Measurements from ENCODE around the gene KCNQ1.
A peak's percentile ranks its signal among the peaks of the same experiment; 100 is the strongest.

The KCNQ1 gene, protein sequence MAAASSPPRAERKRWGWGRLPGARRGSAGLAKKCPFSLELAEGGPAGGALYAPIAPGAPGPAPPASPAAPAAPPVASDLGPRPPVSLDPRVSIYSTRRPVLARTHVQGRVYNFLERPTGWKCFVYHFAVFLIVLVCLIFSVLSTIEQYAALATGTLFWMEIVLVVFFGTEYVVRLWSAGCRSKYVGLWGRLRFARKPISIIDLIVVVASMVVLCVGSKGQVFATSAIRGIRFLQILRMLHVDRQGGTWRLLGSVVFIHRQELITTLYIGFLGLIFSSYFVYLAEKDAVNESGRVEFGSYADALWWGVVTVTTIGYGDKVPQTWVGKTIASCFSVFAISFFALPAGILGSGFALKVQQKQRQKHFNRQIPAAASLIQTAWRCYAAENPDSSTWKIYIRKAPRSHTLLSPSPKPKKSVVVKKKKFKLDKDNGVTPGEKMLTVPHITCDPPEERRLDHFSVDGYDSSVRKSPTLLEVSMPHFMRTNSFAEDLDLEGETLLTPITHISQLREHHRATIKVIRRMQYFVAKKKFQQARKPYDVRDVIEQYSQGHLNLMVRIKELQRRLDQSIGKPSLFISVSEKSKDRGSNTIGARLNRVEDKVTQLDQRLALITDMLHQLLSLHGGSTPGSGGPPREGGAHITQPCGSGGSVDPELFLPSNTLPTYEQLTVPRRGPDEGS

DNA sequence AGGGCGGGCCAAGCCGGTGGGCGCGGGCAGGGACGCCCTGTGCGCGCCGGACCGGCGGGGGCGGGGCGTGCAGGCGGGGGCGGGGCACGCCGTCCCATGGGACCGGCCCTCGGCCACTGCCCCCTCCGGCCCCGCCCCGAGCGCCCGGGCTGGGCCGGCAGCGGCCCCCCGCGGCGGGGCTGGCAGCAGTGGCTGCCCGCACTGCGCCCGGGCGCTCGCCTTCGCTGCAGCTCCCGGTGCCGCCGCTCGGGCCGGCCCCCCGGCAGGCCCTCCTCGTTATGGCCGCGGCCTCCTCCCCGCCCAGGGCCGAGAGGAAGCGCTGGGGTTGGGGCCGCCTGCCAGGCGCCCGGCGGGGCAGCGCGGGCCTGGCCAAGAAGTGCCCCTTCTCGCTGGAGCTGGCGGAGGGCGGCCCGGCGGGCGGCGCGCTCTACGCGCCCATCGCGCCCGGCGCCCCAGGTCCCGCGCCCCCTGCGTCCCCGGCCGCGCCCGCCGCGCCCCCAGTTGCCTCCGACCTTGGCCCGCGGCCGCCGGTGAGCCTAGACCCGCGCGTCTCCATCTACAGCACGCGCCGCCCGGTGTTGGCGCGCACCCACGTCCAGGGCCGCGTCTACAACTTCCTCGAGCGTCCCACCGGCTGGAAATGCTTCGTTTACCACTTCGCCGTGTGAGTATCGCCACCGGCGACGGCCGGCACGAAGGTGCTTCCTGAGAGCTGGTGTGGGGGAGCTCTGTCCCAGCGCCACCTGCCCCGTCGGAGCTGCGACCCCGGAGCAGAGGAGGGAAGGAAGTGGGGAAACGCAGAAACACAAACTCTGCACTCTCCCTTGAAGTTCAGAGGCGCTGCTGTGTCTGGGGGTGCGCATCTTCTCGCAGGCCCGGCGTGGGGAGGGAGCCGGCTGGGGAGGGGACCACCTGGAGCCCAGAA lies at the start of gene KCNQ1:
KCNQ1 (plus strand) TSS at position 188 of the 925 bp plus-strand sequence; CDS start at position 279, 91 bp downstream.
- DNase-seq (ENCODE audit: low read depth) = no peak

DNA sequence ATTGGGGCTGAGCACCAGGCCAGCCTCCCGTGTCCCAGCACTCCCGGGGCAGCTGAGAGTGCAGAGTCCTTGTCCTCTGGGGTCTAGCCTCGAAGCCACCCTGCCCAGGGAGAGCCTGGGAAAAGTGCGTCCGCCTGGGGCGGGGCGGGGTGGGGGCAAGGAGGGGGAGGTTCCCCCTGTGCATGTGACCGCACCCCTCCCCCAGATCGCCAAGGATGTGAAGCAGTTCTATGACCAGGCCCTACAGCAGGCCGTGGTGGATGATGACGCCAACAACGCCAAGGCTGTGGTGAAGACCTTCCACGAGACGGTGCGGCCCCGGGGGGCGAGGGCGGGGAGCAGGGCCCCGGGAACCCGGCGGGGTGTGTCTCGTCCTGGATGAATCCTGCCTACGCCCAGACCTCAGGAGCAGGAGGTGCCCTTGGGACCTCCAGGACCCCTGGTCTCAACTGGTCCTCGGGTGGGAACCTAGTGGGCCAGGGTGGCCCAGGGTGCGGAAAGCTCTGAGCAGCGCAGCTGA lies 49.5 kb upstream of the KCNQ1 start:
- DNase-seq (ENCODE audit: low read depth) = no peak

DNA sequence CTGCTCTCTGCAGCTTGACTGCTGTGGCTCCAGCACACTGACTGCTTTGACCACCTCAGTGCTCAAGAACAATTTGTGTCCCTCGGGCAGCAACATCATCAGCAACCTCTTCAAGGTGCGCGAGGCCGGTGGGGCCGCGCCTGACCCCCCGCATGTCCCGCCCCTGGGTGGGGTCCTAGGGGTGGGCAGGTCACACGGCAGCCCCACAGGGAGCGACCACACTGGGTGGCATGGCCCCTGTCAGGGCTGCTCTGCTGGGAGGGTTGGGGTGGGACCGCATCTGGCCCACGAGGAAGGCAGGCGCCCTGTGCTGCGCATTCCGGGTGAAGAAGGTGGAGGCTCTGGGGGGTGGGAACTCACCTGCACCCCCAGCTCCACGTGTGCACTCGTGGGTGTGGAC lies 49.0 kb upstream of the KCNQ1 start:
- DNase-seq (ENCODE audit: low read depth) = no peak

DNA sequence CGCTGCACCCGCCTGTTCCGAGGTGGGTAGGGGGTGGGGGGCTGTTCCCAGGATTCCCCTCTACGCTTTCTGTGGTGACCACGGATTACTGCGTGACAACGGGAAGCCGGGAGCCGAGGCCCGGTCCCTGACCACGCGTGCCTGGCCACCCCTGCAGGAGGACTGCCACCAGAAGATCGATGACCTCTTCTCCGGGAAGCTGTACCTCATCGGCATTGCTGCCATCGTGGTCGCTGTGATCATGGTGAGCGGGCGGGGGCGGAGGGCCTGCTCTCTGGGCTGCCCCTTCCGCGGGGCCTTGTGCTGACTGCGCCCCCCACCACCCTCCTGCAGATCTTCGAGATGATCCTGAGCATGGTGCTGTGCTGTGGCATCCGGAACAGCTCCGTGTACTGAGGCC lies 48.3 kb upstream of the KCNQ1 start:
- DNase-seq (ENCODE audit: low read depth) = no peak

DNA sequence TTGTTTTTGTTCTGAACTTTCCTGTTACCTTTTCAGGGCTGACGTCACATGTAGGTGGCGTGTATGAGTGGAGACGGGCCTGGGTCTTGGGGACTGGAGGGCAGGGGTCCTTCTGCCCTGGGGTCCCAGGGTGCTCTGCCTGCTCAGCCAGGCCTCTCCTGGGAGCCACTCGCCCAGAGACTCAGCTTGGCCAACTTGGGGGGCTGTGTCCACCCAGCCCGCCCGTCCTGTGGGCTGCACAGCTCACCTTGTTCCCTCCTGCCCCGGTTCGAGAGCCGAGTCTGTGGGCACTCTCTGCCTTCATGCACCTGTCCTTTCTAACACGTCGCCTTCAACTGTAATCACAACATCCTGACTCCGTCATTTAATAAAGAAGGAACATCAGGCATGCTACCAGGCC lies 47.8 kb upstream of the KCNQ1 start:
- no peak for DNase-seq (ENCODE audit: low read depth)

DNA sequence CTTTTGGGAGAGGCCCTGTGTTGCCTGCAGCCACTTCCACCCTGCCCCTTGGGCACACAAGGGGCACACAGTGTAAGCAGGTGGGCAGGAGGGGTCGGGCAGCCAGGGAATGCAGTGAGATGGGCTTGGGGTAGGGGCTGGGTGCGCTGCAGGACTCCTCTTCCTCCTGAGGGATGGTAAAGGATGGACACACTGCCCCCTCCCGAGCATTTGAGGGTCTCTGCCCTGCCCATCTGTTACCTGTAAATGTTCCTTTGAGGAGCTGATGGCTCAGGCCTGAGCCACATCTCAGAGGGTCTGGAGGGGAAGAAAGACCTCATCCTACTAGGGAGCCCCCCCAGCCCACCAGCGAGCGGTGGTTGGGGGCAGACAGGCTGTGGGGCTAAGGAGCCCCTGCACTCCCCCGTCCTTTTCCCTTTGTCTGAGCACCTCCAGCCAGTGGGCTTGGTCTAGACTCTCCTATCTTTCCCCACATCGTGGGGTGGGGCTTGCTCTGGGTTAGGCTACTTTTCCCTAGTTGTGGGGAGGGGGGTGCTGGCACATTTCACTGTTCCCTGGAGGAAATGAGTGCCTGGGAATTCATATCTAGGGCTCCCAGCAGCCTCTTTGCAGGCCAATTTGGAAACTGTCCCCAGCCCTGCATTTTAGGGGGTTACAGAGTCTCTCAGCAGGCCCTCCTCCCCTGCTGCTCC lies 46.0 kb upstream of the KCNQ1 start:
- DNase-seq (ENCODE audit: low read depth) = no peak

DNA sequence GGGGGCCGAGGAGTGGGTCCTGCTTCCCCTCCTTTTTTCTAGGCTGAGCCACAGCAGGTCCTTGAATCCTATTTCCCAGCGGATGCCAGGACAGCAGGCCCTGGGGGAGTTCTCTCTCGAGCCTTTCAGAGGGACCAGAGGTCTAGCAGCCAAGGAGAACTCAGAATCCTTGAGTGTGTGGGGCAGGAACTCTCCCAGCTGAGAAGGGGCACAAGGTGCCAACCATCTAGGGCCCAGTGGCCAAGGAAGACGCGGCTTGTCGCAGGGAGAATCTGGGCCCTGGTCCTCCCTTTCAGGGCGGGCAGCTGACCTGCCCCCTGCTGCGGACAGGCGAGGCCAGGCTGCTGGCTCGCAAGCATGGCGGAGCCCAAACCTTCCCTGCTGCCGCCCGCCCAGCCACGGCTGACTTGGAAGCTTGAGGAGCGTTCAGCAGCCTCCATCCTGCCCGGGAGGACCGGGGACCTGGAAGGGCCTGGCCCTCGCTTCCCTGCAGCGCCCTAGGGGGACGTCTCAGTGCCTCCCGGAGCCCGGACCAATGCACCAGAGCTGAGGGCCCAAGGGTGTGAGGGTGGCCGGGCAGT lies 45.2 kb upstream of the KCNQ1 start:
- no peak for DNase-seq (ENCODE audit: low read depth)

DNA sequence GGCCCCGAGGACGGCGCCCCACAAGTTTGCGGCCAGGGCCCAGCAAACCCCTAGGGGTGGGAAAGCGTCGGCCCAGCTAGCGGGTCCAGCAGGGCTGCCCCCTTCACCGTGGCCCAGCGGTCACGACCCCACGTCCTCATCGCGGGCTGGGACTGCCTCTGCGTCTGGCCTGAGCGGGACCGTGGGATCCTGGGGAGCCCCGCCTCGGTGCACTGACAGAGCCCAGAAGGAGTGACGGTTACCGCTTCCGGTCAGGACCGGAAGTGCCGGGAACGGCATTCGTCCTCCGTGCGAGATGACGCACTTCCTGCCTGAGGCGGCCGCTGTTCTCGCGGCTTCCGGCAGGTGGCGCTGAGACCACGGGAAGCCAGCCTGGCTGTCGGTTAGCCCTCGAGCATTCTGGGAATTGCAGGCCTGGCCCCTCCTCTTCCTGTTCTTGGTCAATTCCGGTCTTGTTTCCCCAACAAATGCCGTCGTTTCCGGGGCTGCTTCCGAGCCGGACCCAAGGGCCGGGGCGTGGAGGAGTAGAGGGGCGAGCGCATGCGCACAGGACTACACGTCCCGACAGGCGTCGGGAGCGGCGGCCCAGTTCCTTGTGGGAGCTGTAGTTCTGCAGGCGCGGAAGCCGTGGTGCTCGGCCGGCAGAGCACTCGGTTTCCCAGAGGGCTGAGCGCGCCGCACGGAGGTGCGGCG lies 44.6 kb upstream of the KCNQ1 start, which contains the start of gene TSSC4:
TSSC4 (plus strand) TSS at position 682 of the 693 bp plus-strand sequence. CDS start 1,884 bp downstream, outside the sequence.
- peak; percentile 100 for DNase-seq (ENCODE audit: low read depth)

DNA sequence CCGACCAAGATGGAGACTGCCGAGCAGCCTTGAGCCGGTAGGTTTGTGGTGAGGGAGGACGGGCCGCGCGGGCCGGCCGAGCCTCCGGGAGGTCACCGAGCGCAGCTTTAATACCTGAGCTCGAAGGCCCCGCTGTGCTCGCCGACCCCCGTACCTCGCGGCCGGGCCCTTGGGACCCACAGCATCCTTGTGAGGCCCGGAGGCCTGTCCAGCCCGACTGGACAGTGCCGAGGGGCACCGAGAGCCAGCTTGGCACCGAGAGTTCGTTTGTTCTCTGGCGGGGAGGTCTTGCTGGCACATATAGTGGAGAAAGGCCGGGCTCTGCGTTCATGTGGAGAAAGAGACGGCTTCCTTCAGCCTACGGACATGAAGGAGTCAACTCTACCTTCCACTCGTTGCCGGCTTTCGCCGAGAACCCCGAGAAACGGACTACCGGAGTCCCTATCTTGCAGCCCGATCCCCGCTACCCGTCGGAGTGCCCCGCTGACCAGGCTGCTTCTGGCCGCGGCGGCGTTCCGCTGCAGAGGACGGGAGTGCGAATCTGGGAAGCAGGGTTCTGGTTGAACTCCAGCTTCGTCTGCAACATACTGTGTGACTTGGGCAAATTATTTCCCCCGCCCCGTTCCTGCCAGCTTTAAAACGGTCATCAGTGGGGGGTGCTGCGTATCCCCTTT lies 43.9 kb upstream of the KCNQ1 start:
- no peak for DNase-seq (ENCODE audit: low read depth)

DNA sequence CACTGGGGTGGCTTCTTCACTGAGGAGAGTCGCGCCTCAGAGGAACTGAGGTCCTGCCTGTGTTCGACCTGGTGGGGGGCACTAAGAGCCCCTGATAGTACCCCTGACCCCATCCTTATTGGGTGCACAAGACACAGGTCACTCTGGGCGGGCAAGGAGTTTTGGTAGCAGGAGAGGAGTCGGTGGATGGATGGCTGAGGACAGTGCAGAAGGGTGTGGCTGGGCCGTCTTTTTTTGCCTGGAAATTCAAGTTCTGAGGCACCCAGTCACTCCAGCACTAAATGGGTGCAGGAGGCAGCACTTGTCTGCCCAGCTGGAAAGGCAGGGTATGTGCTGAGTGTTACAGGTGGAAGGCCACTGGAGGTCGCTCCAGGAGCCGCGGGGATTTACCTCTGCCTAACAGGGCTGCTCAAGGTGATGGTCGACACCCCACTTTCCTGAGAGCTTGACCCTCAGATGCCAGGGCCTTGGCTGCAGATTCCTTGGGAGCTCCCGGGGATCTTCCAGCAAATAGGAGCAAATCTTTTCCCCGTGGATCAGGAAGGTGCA lies 43.3 kb upstream of the KCNQ1 start:
- no peak for DNase-seq (ENCODE audit: low read depth)

DNA sequence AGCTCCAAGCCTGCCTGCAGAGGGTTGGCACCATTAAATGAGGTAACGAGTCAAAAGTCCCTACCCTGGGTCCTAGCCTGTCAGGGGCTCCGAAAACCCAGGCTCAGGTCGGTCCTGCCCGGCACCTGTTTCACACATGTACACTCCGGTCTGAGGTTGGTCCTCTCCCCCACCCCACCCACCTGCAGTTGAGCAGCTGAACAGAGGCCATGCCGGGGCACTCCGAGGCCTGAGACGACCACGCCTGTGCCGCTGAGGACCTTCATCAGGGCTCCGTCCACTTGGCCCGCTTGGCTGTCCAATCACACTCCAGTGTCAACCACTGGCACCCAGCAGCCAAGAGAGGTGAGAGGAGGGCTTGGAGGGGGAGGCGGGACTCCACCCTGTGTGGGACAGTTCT lies 42.7 kb upstream of the KCNQ1 start:
- no peak for DNase-seq (ENCODE audit: low read depth)

DNA sequence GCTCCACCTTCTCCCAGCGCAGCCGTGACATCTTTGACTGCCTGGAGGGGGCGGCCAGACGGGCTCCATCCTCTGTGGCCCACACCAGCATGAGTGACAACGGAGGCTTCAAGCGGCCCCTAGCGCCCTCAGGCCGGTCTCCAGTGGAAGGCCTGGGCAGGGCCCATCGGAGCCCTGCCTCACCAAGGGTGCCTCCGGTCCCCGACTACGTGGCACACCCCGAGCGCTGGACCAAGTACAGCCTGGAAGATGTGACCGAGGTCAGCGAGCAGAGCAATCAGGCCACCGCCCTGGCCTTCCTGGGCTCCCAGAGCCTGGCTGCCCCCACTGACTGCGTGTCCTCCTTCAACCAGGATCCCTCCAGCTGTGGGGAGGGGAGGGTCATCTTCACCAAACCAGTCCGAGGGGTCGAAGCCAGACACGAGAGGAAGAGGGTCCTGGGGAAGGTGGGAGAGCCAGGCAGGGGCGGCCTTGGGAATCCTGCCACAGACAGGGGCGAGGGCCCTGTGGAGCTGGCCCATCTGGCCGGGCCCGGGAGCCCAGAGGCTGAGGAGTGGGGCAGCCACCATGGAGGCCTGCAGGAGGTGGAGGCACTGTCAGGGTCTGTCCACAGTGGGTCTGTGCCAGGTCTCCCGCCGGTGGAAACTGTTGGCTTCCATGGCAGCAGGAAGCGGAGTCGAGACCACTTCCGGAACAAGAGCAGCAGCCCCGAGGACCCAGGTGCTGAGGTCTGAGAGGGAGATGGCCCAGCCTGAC lies 41.7 kb upstream of the KCNQ1 start:
- DNase-seq (ENCODE audit: low read depth) = no peak

DNA sequence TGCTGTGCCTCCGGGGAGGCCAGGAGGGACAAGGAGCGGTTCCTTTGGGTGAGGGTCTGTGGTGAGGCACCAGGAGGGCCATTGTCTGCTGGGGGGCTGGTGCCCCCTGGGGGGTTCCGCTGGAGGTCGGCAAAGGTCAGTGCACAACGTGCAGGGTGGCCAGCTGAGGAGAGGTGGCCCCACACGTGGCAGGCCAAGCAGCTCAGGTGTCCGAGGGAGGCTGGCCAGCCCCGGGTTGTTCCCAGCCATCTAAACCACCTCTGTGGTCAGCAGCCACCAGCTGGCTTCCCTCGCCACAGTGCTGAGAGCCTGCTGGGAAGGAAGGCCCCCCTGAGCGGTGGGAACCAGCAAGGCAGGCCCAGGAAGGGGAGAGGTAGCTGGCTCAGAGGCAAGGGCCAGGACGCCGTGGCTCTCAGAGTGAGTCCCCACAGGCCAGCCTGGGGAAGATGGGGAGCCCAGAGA lies 40.0 kb upstream of the KCNQ1 start:
- no peak for DNase-seq (ENCODE audit: low read depth)

DNA sequence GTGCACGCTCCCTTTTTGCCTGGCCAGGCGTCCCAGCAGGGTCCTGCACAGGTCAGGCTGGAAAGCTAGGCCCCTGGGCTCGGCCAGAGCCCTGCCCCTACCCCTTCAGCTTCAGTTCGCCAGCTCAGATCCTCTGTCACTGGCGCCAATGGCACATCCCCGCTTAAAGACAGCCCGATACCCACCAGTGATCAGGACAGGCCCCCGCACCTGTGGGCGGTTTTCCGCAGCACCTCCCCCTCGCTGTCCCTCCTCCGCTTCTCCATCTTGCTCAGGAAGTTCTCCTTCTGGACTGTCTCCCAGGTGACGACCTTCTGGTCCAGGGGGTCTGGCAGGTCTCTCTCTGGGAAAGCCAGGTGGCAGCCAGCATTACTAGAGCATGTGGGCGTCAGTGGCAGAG lies 38.4 kb upstream of the KCNQ1 start:
- no peak for DNase-seq (ENCODE audit: low read depth)

DNA sequence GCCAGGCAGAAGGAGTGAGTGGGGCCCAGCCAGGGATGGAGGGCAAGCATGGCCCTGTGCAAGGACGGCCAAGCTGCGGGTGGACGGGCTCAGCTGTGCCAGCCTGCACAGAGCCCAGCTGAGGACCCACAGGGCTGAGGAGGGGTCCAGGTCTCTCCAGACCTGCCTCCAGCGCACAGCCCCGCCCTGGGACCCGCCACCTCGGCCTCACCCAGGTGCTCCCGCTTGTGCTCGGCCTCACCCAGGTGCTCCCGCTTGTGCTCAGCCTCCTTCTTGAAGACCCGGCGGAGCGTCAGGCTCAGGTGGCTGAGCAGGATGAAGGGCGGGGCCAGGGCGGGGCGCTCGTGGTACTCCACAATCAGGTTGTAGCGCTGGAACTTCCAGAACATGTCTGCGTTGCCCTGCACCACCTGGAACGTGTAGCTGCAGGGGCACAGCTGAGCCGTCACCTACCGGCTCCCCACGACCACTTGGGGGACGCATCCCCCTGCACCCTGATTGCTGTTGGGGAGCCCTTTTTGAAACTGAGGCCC lies 37.9 kb upstream of the KCNQ1 start:
- DNase-seq (ENCODE audit: low read depth) = no peak

DNA sequence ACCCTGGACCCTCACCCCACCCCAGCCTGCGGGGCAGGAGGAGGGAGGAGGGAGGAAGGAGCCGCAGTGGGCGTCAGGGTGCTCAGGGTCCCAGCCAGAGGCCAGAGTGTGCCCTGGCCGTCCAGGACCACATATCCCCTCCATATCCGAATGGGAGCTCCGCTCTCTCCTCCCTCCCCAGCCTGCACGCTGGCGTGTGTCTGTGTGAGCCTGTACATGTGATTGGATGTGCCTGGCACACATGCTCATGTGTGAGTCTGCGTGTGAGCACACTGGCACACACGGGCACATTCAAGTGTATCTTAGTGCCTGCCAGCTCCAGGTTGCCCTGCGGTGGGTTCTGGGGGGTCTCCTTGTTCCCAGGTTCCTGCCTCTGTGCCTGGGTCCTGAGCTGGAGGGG lies 36.1 kb upstream of the KCNQ1 start:
- no peak for DNase-seq (ENCODE audit: low read depth)

DNA sequence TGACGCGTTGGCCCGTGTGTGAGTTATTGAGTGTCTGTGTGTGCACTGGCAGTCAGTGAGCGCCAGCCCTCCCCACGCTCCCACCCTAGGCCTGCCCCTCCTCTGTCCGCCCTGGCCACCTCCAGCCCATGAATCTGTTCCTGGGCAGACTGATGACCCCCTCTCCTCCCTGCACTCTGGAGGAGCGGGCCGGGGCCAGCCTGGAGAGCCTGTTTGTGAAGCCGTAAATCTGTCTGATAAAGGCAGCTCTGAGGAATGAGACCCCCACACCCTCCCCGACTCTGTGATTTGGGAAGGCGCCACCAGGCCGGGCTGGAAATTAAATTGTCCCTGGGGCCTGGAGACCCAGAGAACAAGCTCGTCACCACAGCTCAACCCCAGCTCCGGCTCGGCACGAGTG lies 35.7 kb upstream of the KCNQ1 start:
- no peak for DNase-seq (ENCODE audit: low read depth)

DNA sequence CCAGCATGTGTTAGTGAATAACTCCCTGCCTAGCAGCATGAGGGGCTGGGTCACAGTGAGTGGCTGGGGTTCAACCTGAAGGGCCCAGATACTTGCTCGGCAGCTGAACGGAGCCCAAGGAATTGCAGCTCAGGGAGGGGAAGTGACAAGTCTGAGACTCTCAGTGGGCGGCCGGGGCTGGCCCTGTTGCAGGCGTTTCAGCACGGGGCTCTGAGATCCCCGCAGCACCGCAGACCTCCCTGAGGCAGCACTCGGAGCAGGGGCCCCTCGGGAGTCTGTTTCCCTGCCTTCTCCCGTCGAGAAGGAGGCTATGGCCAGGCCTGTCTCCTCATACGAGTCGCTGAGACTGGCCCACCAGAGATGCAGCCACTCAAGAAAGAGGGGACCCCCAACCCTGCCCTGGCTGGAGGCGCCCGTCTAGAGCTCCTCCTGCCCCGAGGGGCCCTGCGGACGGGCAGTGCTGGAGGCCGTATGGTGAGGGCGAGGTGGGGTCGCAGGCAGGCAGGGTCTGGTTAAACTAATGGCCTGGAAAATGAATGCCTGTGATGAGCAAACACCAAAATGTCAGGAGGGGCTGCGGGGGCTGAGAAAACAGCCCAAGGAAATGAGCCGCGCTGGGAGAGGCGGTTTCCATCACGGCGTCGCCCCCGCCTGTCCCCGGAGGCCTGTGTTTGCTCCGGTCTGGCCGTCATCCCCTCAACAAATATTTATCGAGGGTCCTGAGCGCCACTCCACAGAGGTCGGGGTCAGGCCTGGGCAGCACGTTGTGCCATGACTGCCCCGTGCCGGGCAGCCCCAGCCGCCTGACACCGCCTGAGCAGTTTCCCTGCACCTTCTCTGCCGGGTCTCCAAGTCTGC lies 35.0 kb upstream of the KCNQ1 start:
- DNase-seq (ENCODE audit: low read depth) = no peak
